GM06990 (cell line): Measurements from ENCODE around the gene DMXL1.

Experiments used
- DNase-seq: peaks from one replicate; pipeline ENCODE4 v3.0.0-alpha.2; 2011; ENCODE audit not compliant: insufficient read length; ENCODE audit errors: extremely low read depth
- H3K27me3 ChIP-seq: replicated peaks from 2 replicates; pipeline ENCODE4 v1.6.0; 2011; ENCODE audit warnings: low read length; ENCODE audit not compliant: control insufficient read depth, insufficient read depth
- H3K36me3 ChIP-seq: 2 replicates; pipeline ENCODE4 v1.5.1; 2011; ENCODE audit warnings: low read length; ENCODE audit not compliant: control insufficient read depth, insufficient read depth
- H3K4me3 ChIP-seq: replicated peaks from 2 replicates; pipeline ENCODE4 v1.5.1; 2011; ENCODE audit warnings: low read depth, mild to moderate bottlenecking, control low read depth, low read length
- TF ChIP-seq, protein P1 (sequence below): IDR thresholded peaks from 2 replicates; pipeline ENCODE4 v1.5.1; 2011; ENCODE audit warnings: low read length, control low read depth, mild to moderate bottlenecking, inconsistent platforms; ENCODE audit not compliant: insufficient read depth, poor library complexity, severe bottlenecking

Gene DMXL1

DNA sequence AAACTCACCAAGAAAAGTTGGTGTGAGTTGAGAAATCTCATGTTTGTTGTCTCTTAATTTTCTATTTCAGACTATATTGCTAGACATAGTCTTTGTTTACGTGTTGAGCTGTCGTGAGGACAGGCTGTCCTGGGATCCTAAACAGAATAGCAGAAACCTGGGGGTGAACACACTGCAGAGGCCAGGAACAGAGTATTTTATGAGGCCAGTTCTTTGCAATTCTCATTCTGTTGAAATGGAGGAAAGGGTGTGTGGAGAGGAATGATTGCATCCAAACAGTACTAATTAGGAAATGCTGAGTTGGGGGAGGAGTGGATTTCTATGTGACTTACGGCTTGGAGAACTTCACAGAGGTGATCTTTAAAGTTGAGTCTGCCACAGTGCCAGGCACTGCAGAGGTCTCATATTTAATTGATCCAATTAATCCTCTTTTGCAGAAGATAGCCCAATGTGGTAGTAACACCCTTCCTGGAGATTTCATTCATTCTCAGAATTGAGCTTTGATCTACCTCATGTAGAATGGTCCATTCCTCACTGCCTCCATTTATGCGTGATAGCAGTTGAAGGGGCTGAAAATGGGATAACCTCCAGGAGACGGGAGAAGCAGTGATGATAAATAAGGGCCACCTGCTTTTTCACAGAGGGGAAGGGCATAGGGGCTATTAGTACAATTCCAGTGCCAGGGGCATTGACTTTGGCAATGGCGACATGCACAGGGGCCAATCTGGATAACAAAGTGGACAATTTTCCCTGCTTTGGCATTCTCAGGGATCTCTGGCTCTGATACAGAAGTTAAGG, 200.3 kb downstream of the DMXL1 start:
- no peaks in the 10 kb centered on the region for H3K36me3 ChIP-seq
- DNase-seq, result no peak
- TF ChIP-seq, protein P1, sequence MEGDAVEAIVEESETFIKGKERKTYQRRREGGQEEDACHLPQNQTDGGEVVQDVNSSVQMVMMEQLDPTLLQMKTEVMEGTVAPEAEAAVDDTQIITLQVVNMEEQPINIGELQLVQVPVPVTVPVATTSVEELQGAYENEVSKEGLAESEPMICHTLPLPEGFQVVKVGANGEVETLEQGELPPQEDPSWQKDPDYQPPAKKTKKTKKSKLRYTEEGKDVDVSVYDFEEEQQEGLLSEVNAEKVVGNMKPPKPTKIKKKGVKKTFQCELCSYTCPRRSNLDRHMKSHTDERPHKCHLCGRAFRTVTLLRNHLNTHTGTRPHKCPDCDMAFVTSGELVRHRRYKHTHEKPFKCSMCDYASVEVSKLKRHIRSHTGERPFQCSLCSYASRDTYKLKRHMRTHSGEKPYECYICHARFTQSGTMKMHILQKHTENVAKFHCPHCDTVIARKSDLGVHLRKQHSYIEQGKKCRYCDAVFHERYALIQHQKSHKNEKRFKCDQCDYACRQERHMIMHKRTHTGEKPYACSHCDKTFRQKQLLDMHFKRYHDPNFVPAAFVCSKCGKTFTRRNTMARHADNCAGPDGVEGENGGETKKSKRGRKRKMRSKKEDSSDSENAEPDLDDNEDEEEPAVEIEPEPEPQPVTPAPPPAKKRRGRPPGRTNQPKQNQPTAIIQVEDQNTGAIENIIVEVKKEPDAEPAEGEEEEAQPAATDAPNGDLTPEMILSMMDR, result no peak
- H3K4me3 ChIP-seq, result peak overlapping the region; percentile 81
- no peaks in the 10 kb centered on the region for H3K27me3 ChIP-seq

DNA sequence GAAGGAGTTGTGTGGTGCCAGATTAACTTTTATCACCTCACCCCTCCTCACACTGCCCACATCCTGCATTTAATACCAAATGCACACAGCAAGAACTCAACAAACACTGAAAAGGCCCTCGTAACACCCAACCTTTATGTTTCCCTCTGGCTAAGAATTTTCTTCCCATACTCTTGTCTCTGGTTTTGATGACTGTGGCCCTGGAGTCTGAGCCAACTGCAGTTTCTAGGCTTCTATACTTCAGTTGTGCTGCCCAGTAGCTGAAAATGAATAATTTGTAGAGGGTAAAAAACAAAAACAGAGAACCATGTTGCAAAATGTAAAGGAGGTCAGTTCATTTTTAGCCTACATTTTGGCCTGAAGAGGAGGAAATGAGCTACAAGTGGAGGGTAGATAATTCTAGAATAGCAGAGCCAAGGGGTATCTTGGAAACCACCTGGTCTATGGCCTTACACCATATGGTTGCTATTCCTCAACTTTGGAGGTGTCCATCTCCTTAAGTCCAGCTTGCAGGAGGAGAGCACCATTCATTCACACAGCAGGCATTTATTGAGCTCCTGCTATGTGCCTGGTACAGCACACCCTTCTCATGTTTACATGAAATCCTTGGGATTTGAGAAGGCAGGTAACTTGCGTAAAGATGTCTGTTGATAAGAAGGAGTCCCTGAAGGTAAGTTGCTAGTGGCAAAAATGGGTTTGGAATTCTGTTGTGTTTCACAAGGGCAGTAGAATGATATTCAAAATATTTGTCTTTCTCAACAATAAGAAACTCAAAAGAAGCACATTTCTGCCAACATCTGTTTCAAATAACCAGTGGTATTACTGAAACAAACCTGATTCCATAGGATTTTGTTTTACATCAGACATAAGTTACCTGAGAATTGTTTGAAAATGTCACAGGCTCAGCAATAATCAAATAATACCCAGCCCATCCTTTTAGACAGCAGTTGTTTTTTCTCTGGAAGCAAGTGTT, 201.2 kb downstream of the DMXL1 start:
- no peaks in the 10 kb centered on the region for H3K36me3 ChIP-seq
- no peaks in the 10 kb centered on the region for H3K27me3 ChIP-seq
- DNase-seq, result no peak
- peak overlapping the region; percentile 81 for H3K4me3 ChIP-seq
- TF ChIP-seq, protein P1, result no peak

DNA sequence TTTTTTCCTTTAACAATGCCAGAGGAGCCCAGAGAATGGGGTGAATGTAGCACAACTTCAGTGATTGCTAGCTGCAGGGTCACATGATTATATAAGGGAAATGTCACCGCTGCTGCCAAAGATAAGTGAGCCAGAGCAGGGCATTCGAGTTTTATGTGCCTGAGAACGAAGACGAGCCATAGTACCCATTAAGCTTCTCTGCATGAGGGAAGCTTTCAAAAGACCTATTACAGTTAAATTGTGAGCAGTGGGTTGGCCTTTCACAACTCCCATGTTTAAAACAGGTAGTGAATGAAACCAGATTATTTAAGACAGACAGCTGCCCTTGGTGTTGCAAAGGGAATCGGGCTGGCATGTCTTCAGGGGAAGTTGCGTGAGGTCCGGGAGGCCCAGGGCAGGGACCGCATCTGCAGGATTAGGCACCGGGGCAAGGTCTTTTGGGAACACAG, 202.5 kb downstream of the DMXL1 start:
- Histone ChIP-seq H3K36me3 (no peaks in the 10 kb centered on the region), H3K4me3 (peak overlapping the region; percentile 16), H3K27me3 (no peaks in the 10 kb centered on the region)
- TF ChIP-seq, protein P1, result no peak
- no peak for DNase-seq

DNA sequence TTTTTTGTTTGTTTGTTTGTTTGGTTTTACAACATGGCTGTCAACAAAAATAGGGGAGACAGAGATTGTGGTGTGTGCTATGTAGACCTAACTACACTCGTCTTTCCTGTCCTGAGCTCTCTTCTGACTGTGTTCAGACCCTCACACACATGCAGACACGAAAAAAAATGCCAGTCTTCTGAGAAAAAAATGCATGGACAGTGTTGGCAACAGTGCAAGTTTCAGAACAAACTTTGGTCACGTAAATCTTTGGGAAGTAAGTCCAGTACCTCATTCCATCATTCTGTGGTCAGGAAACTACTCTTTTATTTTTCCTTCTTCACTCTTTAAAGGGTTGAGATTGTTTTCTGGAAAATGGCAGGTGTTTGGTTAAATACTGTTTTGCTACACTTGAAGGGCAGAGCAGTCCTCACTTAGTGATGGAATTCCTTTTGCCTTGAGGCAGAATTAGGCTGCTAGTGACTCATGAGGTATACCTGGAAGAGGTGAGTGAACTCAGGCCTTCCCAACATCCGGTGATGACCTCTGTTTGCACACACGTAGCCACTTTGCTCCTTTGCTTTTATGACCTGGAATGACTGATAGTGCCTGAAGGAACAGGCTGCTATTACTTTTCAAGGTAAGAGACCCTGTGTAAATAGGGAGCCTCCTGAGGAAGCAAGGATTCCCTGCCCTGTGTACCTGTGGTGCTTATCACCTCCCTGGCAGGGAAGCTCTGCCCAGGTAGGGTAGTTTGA, 203.3 kb downstream of the DMXL1 start:
- DNase-seq, result no peak
- Histone ChIP-seq H3K27me3 (no peaks in the 10 kb centered on the region), H3K4me3 (no peak overlapping the region; the same call in none of the 2 replicates), H3K36me3 (no peaks in the 10 kb centered on the region)
- TF ChIP-seq, protein P1, result no peak

DNA sequence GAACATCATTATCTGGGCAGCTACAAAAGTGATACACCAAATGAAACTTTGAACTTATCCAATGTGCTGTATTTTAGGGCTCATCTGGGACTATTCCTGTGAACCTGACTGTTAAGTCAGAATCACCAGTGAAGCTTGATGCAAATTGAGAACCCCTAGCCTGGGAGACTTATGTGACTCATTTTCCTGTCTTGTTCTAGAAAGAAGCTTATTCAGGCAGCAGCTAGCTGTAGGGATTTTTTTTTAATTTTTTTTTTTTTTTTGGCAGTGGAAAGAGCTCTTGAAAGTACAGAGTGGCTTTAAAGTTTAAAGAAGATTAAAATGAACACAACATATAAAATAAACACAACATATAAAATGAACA, 203.9 kb downstream of the DMXL1 start:
- no peak for DNase-seq
- H3K36me3 ChIP-seq, result no peaks in the 10 kb centered on the region
- H3K4me3 ChIP-seq, result no peak overlapping the region; the same call in 1 of the 2 replicates
- no peaks in the 10 kb centered on the region for H3K27me3 ChIP-seq
- TF ChIP-seq, protein P1, result no peak
